ENCODE measurements around the gene GGA2. TPM values are rescaled to one million over a fixed set of nuclear protein-coding genes. Genes with fewer than 3 reads are reported as not detected.

Gene GGA2
- total RNA-seq, 1 donor, result 18.1 TPM

DNA sequence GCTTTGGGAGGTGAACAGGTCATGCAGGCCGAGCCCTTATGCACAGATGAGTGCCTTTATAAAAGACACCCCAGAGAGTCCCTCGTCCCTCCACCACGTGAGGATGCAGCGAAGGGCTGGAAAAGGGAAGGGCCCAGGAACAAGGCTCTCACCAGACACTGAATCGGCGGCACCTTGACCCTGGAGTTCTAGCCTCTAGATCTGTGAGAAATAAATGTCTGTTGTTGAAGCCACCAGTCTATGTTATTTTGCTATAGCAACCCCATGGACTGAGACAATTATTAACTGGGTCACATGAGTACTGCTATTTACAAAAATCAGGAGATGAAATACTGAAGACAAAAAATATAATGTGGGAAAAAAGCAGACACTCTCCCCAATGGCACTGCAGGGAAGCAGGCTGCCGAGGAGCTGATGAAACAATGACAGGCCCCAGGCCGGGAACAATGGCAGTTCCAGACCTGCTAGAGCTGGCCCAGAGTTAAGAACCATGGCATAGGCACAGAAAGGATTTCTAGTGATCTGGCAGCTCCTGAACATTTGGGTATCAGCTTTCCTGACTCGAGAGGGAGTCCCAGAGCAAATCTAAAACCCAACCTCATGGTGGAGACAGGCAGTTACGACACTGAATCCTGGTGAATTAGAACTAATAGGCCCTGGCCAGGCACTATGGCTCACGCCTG lies 17.8 kb upstream of the GGA2 start:
- no peak for DNase-seq (ENCODE audit: insufficient read length, low spot score, missing footprints)
- Histone ChIP-seq H3K4me1 (ENCODE audit: insufficient read depth, low read length) (no peaks in the 10 kb centered on the region), H3K4me3 (ENCODE audit: insufficient read depth, low read length) (no peak overlapping the region), H4K20me1 (ENCODE audit: insufficient read depth, low read length) (no peaks in the 10 kb centered on the region), H3K79me2 (ENCODE audit: insufficient read depth, low read length) (no peaks in the 10 kb centered on the region), H3K9me3 (ENCODE audit: low read depth, low read length) (no peaks in the 10 kb centered on the region), H2AFZ (ENCODE audit: low read length) (no peak overlapping the region), H3K27ac (ENCODE audit: low read depth, low read length) (no peak overlapping the region), H3K4me2 (ENCODE audit: insufficient read depth, low read length) (no peak overlapping the region), H3K36me3 (ENCODE audit: insufficient read depth, low read length) (peaks cover 61% of the 10 kb centered on the region), H3K27me3 (ENCODE audit: insufficient read depth, low read length) (no peaks in the 10 kb centered on the region)
- TF ChIP-seq, protein P1, sequence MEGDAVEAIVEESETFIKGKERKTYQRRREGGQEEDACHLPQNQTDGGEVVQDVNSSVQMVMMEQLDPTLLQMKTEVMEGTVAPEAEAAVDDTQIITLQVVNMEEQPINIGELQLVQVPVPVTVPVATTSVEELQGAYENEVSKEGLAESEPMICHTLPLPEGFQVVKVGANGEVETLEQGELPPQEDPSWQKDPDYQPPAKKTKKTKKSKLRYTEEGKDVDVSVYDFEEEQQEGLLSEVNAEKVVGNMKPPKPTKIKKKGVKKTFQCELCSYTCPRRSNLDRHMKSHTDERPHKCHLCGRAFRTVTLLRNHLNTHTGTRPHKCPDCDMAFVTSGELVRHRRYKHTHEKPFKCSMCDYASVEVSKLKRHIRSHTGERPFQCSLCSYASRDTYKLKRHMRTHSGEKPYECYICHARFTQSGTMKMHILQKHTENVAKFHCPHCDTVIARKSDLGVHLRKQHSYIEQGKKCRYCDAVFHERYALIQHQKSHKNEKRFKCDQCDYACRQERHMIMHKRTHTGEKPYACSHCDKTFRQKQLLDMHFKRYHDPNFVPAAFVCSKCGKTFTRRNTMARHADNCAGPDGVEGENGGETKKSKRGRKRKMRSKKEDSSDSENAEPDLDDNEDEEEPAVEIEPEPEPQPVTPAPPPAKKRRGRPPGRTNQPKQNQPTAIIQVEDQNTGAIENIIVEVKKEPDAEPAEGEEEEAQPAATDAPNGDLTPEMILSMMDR (IDR thresholded peaks at IDR 0.05; ENCODE audit: extremely low read depth, low read depth, low read length), result no peak

GRCh38 chr16:23524886-23525285 lies 14.6 kb upstream of the GGA2 start:
- no peak overlapping the region for H3K4me2 ChIP-seq (ENCODE audit: insufficient read depth, low read length)
- TF ChIP-seq, protein P1 (IDR thresholded peaks at IDR 0.05; ENCODE audit: extremely low read depth, low read depth, low read length), result no peak
- H3K36me3 ChIP-seq (ENCODE audit: insufficient read depth, low read length), result peaks cover 50% of the 10 kb centered on the region
- H3K4me1 ChIP-seq (ENCODE audit: insufficient read depth, low read length), result no peaks in the 10 kb centered on the region
- no peak overlapping the region for H3K27ac ChIP-seq (ENCODE audit: low read depth, low read length)
- no peaks in the 10 kb centered on the region for H4K20me1 ChIP-seq (ENCODE audit: insufficient read depth, low read length)
- H2AFZ ChIP-seq (ENCODE audit: low read length), result no peak overlapping the region
- no peak overlapping the region for H3K4me3 ChIP-seq (ENCODE audit: insufficient read depth, low read length)
- H3K9me3 ChIP-seq (ENCODE audit: low read depth, low read length), result no peaks in the 10 kb centered on the region
- no peaks in the 10 kb centered on the region for H3K27me3 ChIP-seq (ENCODE audit: insufficient read depth, low read length)
- no peak for DNase-seq (ENCODE audit: insufficient read length, low spot score, missing footprints)
- no peaks in the 10 kb centered on the region for H3K79me2 ChIP-seq (ENCODE audit: insufficient read depth, low read length)

DNA sequence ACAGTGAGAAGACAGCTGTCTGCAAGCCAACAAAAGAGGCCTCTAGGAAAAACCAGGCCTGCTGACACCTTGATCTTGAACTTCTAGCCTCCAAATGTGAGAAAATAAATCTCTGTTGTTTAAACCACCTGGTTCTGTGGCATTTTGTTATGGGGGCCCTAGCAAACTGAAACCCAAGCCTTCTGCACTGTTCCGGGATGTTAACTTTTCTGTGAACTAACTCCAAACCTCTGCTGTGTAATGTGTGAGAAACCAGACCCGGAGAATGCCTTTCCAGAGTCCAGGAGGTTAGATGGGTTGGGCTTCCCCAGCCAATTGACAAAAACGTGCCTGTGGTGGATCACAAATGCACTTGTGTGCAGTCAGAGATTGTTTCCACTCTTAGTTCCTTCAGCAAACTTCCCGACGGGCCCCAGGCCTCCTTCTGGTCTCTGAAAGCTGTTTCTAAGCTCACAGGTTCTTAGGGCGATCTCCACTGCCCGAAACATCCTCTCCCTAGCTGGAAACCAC lies 13.6 kb upstream of the GGA2 start:
- Histone ChIP-seq H3K4me2 (ENCODE audit: insufficient read depth, low read length) (no peak overlapping the region), H4K20me1 (ENCODE audit: insufficient read depth, low read length) (no peaks in the 10 kb centered on the region), H3K27me3 (ENCODE audit: insufficient read depth, low read length) (no peaks in the 10 kb centered on the region), H3K4me1 (ENCODE audit: insufficient read depth, low read length) (no peaks in the 10 kb centered on the region), H3K4me3 (ENCODE audit: insufficient read depth, low read length) (no peak overlapping the region), H2AFZ (ENCODE audit: low read length) (no peak overlapping the region), H3K79me2 (ENCODE audit: insufficient read depth, low read length) (no peaks in the 10 kb centered on the region), H3K9me3 (ENCODE audit: low read depth, low read length) (no peaks in the 10 kb centered on the region), H3K27ac (ENCODE audit: low read depth, low read length) (no peak overlapping the region), H3K36me3 (ENCODE audit: insufficient read depth, low read length) (peaks cover 50% of the 10 kb centered on the region)
- TF ChIP-seq, protein P1 (IDR thresholded peaks at IDR 0.05; ENCODE audit: extremely low read depth, low read depth, low read length), result no peak
- DNase-seq (ENCODE audit: insufficient read length, low spot score, missing footprints), result no peak

- TF ChIP-seq, protein P1 (IDR thresholded peaks at IDR 0.05; ENCODE audit: extremely low read depth, low read depth, low read length), result no peak
- H3K79me2 ChIP-seq (ENCODE audit: insufficient read depth, low read length), result no peaks in the 10 kb centered on the region
- no peak overlapping the region for H2AFZ ChIP-seq (ENCODE audit: low read length)
- H3K27ac ChIP-seq (ENCODE audit: low read depth, low read length), result no peak overlapping the region
- H3K4me2 ChIP-seq (ENCODE audit: insufficient read depth, low read length), result no peak overlapping the region
- no peak overlapping the region for H3K4me3 ChIP-seq (ENCODE audit: insufficient read depth, low read length)
- H3K27me3 ChIP-seq (ENCODE audit: insufficient read depth, low read length), result no peaks in the 10 kb centered on the region
- H4K20me1 ChIP-seq (ENCODE audit: insufficient read depth, low read length), result no peaks in the 10 kb centered on the region
- H3K4me1 ChIP-seq (ENCODE audit: insufficient read depth, low read length), result no peaks in the 10 kb centered on the region
- H3K36me3 ChIP-seq (ENCODE audit: insufficient read depth, low read length), result peaks cover 45% of the 10 kb centered on the region
- no peaks in the 10 kb centered on the region for H3K9me3 ChIP-seq (ENCODE audit: low read depth, low read length)
- no peak for DNase-seq (ENCODE audit: insufficient read length, low spot score, missing footprints)
Measured at GRCh38 chr16:23523321-23523720, 13.0 kb upstream of the GGA2 start.

Measured in osteoblast (primary cell).